GM12891 (cell line): ENCODE data around the gene STK35.

Experiments
- PAX5 ChIP-seq: IDR thresholded peaks from 2 replicates; pipeline ENCODE4 v1.6.1; 2011; ENCODE audit warnings: low read length, moderate library complexity, mild to moderate bottlenecking; ENCODE audit not compliant: insufficient read depth, severe bottlenecking
- POLR2A ChIP-seq: IDR thresholded peaks from 2 replicates; pipeline ENCODE4 v1.6.1; 2011; ENCODE audit warnings: low read depth, low read length, control low read depth
- POLR2AphosphoS5 ChIP-seq: IDR thresholded peaks from 2 replicates; pipeline ENCODE4 v1.6.1; 2011; ENCODE audit warnings: low read depth, low read length, control low read depth
- POU2F2 ChIP-seq: IDR thresholded peaks from 2 replicates; pipeline ENCODE4 v1.6.1; 2011; ENCODE audit warnings: low read depth, mild to moderate bottlenecking, control low read depth, low read length, moderate library complexity
- SPI1 ChIP-seq: IDR thresholded peaks from 2 replicates; pipeline ENCODE4 v1.6.1; 2011; ENCODE audit warnings: low read depth, low read length, control low read depth
- TAF1 ChIP-seq: IDR thresholded peaks from 2 replicates; pipeline ENCODE4 v1.6.1; 2011; ENCODE audit warnings: low read depth, low read length, control low read depth

GRCh38 chr20:2172305-2173175 lies 70.9 kb downstream of the STK35 start:
- TF ChIP-seq POLR2A (no peak), TAF1 (no peak), POLR2AphosphoS5 (no peak), POU2F2 (no peak), SPI1 (no peak), PAX5 (no peak)
